NCI-H526 treated with DMSO at 0.1 percent for 48 hours (cell line): ENCODE data around the gene SHMT1.
A peak's percentile ranks its signal among the peaks of the same experiment; 100 is the strongest.
"Not testable (repeated sequence)": the region's sequence is repeated elsewhere in the genome, so short reads cannot be mapped to it uniquely, and the experiment has no call there.

Source experiments
- DNase-seq: peaks from one replicate; lab custom pipeline; 2025; lab: John Stamatoyannopoulos, UW

SHMT1 gene

DNA sequence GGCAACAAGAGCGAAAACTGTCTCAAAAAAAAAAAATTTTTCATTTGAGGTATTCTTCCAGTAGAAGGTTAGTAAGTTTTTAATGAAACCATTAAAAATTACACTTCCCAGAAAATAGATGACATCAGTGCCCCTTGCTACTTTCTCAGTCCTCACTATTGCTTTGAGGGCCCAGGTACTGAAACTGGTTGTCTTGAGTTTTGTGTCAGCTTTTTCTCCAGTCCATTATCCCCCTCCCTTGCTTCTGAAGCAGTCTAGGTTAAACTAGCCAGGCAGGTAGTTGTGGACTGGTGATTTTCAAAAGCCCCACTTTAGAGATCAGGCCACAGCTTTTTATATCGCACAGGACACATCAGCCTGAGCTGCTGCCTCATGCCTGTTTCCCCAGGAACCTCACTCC is 37.3 kb downstream of the SHMT1 start:
- DNase-seq, result no peak

DNA sequence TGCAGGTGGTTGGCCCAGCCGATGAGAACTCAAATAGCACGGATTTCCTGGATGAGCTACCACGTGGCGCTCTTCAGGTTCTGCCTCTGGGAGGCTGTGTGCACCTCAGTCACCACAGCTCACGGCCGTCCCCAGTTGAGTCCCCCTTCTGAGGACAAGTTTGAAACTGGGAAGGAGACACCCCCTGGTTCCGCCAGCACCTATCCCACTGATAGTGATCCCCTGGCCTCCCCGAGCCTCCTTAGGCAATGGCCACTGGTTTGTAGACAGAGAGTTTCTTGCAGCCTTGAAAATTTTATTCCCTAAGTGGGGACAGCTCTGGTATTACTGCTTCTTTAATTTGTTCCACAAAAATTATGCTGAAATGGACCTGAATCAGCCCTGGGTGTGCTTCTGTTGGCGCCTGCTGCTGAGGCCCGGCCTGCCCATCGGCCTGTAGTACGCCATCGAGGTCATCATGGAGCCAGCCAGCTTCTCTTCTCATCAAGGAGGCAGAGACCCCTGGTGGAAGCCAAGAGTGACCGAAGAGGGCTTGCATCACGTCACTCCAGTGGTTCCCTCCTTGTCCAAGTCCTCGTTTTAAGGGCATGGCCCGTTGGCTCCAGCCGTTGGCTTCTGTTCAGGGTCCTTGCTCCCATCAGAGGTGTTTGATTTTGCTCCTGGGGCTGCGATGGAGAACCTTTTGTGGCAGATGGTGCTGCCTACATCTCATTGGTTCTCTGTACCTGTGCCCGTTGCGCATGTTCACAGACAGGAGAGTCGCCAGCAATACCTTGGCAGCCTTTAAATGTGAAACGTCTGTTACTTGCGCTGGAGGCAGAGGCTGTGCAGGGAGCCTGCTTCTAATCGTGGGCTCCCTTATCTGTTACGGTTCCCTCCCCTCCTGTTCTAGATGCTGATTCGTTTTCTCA is 39.0 kb downstream of the SHMT1 start:
- no peak for DNase-seq

DNA sequence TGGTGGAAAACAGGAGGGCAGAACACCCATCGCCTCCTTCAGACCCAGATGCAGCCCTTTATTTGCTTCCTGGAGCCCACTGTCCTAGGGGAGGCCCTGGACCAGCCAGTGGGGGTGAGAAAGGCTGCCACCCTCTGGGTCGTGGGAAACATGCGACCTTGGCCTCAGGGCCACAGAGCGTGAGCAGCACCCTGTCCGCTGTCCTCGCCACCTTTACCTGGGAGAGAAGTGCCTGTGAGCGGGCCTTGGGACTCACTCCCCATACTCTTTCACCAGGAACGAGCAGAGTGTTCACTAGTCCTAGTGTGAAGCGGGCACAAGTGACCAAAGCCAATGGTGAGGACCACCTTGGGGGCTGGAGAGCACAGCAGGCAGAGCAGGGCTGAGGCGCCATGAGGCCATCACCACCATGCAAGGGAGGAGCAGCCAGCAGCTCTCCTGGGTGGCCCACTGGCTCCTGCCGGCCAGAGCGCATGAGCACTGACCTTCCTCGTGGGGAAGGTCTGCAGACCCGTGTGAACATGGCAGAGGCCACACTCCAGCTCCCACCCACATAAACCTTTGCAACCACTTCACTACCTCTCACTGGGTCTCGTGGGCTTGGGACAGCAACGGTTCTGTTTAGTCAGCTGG is 39.7 kb downstream of the SHMT1 start:
- no peak for DNase-seq

DNA sequence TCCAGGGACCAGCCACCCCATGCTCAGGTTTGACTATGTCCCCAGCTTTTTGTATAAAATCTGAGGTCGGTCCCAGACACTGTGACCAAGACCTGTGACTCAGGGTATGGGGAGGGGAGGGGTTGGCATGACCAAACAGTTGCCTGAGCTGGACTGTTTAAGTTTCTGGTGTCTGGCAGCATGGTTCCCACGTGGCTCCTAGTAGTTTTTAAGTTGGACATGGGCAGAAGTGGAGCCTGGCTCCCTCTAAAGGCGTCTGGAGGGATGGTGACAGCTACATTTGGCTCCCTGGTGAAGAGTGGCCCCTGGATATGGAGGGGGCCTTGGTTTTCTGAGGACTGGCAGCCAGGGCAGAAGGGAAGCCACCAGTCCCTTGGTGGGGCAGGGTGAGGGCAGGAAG is 40.3 kb downstream of the SHMT1 start:
- DNase-seq, result no peak

DNA sequence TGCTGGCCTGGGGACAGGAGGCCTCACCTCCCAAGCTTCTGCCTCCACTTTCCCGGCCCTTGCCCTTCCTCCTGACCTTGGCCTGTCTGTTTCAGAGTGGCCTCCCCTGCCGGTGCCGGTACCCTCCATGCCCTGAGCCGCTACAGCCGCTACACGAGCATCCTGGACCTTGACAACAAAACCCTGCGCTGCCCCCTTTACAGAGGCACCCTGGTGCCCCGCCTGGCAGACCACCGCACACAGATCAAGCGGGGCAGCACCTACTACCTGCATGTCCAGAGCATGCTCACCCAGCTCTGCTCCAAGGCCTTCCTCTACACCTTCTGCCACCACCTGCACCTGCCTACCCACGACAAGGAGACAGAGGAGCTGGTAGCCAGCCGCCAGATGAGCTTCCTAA is 40.8 kb downstream of the SHMT1 start:
- DNase-seq, result no peak

DNA sequence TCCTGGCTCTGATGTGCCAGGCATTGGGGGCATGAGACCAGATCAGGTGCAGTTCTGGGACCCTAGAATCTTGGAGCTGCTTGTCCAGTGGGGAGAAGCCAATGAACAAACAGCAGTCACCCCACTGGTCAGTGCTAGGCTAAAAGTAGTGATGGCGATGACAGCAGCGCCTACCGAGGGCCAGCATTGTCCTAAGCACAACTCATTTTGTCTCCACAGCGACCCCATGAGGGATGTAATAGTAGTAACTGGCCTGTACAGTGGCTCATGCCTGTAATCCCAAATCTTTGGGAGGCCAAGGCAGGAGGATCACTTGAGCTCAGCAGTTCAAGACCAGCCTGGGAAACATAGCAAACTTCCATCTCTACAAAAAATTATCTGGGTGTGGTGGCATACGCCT is 42.0 kb downstream of the SHMT1 start:
- no peak for DNase-seq

DNA sequence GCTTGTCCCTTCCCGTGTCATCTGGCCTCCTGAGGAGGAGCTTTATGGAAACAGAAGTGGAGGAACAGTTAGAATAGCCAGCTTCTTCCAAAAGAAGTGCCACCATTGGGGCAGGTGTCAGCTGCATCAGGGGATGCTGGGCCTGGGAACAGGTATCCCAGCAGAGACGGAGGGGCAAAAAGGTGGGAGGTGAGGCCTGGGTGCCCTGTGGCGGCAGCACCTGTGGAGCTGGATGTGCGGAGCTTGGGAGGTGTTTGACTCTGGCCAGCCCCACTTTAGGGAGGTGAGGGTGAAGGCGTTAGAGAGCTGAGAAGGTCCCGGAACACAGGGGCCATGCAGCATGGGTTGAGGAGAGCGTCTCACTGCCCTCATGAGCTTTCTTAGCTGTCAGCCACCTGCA is 43.0 kb downstream of the SHMT1 start:
- DNase-seq, result no peak

DNA sequence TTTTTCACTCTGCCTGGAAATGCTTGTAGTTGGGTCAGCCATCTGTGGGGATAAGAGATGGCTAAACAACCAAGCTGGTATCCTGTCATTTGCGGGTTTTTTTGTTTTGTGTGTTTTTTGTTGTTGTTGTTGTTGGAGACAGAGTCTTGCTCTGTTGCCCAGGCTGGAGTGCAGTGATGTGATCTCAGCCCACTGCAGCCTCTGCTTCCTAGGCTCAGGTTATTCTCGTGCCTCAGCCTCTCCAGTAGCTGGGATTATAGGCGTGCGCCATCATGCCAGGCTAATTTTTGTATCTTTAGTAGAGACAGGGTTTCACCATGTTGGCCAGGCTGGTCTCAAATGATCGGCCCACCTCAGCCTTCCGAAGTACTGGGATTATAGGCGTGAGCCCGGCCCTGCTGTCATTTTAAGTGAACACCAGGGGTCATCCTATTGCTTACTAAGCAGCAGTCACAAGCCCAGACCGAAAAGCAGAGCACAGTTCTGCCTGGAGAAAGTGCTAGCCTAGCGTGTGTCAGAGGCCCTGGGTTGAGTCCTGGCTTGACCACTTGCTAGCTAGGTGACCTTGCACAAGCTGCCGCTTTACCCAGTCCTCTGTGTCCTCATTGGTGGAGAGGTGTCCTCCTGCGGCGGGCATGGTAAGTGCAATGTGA is 43.6 kb downstream of the SHMT1 start:
- peak; percentile 2 for DNase-seq

DNA sequence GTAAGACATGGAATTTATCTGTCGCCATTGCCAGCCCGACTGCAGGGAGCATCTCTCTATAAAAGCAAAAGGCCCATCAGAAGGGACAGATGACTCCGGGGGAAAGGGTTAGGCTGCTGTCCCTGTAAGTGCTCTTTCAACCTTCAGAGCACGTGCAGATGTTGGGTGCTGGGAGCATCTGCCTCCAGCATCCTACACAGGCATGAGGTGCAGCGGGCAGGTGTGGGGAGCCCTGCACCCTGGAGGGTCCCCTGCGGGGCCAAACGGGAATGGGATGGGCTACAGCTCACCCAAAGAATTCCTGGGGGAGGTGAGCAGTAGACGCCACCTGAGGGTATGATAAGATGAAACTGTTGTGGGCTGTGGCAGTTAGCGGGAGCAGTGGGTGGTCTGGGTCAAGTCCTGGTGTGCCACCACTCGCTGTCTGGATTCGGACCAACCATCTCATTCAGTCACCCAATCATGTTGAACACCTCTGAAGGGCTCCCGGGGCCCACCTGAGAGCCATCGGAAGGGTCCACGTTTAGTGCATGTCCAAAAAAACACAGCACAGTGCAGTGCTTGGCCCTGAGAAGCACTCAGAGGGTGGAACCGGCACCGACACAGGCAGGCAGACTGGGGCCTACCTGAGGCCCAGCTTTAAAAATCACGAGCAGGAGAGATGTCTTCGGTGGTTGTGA is 44.4 kb downstream of the SHMT1 start:
- DNase-seq, result no peak

DNA sequence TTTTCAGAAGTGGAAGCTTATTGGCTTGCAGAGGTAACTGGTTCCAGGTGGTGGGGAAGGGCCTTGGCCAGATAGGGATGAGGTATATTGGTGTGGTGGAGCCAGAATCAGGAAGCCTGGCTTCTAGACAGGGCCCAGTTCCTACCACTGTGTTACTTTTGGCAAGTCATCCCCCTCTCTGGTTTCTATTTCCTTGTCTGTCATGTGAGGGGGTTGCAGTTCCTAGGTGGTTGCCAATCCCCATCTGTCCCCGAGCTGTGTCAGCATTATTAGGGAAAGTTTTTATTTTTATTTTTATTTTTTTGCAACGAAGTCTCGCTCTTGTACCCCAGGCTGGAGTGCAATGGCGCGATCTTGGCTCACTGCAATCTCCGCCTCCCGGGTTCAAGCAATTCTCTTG is 45.2 kb downstream of the SHMT1 start:
- DNase-seq, result no peak

DNA sequence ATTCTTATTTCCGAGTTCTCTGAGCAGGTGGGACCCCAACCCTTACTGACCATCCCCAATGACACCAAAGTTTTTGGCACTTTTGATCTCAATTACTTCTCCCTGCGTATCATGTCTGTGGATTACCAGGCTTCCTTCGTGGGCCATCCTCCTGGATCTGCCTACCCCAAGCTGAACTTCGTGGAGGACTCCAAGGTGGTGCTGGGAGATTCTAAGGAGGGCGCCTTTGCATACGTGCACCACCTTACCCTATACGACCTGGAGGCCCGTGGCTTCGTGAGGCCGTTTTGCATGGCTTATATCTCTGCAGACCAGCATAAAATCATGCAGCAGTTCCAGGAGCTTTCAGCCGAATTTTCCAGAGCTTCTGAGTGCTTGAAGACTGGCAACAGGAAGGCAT is 47.4 kb downstream of the SHMT1 start:
- no peak for DNase-seq

DNA sequence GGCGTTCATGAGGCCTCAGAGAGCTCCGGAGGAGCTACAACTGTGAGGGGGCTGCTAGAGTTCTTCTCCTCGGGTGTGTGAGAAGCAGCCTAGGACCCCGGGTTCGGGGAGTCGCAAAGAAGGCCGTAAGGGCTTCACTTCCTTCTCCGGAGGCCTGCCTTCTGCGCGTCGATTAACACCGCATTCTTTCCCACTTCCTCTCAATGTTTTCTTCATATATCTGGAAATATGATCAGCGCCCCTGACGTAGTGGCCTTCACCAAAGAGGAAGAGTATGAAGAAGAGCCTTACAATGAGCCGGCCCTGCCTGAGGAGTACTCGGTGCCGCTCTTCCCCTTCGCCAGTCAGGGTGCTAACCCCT is 47.8 kb downstream of the SHMT1 start:
- no peak for DNase-seq

DNA sequence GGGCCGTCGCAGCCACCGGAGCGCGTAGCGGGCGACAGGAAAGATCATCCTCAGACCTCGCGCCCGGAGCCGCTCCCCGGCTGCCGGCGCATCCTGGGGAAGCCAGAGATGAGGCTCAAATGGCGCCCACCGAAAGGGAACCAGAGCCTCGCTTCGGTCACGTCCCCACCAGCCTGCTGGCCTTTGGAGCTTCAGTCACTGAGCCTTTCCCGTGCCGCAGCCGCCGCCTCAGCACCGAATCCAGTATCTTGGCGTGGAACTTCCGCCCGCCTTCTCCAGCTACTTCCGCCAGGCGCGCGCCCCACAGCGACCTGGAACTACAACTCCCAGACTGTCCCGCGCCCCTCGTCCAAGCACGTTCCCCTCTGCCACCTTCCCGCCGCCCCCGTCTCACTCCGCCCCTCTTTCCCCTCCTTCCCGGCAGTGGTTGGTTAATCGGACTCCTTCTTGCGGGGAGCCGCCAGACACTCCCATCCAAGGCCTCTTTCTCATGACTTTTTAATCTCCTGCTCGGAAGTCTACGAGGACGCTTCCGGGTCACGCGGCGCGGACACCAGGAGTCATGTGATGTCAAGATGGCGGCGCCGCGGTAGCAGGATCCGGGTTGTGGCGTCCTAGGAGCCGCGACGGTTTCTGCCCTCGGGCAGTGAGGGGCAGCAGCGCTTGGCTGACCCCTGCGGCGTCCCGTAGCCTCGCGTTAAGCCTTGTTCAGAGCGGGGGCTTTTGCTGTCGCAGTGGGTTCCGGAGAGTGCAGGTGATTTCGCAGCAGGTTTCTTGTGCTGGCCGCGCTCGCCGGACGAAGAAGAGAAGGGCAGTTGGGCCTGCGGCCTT is 48.4 kb downstream of the SHMT1 start, which contains the start of the genes SMCR8 and TOP3A:
TSS of gene SMCR8 (plus strand) at position 563 of the 831 bp plus-strand sequence. CDS start 497 bp downstream, outside the sequence.
TSS of gene TOP3A (minus strand) at position 264 of the 831 bp plus-strand sequence. CDS start at position 48, 216 bp downstream.
- peak; percentile 78 for DNase-seq

DNA sequence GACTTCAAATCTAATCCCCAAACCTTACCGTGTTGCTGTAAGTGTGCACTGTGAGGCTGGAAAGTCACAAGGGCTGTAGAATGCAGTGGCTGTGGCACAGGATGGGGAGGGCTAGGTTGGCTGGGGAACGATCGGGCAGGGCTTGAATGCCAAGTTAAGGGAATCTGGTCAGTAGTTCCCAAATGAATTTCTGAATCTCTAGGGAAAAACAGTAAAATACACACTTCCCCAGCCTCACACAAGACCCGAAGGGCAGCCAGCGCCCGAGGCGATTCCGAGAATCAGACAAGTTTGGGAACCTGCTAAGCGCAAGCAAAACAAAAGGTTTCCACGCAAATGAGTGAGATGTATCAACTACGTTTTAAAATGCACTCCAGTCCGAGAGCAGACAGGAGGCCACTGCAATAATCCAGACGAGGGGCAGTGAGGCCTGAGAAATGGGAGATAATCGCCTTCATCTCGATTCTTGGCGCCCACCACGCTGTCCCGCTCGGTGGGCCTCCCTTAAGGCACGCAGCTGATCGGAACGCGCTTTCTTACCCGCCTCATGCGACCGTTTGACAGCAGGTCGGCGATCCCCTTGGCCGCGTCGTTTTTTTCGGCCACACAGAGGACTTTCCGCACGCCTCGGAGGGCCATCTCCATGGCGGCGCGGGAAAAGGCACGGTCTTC is 49.2 kb downstream of the SHMT1 start:
- no peak for DNase-seq

DNA sequence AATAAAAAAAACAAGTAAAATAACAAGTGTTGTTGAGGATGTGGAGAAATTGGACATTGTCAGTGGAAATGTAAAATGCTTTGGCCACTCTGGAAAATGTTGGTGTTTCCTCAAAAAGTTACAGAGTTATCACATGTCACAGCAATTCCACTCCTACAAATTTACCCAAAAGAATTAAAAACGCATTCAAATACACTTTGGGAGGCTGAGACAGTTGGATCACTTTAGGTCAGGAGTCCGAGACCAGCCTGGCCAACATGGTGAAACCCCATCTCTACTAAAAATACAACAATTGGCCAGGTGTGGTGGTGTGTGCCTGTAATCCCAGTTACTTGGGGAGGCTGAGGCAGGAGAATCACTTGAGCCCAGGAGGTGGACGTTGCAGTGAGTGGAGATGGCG is 54.1 kb downstream of the SHMT1 start:
- DNase-seq, result no peak

DNA sequence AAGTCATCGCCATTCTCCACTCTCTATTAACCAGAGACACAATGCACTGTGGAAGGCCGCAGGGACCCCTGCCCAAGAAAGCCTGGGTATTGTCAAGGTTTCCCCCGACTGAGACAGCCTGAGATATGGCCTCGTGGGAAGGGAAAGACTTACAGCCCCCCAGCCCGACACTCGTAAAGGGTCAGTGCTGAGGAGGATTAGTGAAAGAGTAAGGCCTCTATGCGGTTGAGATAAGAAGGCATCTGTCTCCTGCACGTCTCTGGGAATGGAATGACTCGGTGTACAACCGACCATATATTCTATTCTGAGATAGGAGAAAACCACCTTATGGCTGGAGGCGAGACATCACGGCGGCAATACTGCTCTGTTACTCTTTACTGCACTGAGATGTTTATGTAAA is 60.1 kb downstream of the SHMT1 start:
- DNase-seq, result not testable (repeated sequence)

DNA sequence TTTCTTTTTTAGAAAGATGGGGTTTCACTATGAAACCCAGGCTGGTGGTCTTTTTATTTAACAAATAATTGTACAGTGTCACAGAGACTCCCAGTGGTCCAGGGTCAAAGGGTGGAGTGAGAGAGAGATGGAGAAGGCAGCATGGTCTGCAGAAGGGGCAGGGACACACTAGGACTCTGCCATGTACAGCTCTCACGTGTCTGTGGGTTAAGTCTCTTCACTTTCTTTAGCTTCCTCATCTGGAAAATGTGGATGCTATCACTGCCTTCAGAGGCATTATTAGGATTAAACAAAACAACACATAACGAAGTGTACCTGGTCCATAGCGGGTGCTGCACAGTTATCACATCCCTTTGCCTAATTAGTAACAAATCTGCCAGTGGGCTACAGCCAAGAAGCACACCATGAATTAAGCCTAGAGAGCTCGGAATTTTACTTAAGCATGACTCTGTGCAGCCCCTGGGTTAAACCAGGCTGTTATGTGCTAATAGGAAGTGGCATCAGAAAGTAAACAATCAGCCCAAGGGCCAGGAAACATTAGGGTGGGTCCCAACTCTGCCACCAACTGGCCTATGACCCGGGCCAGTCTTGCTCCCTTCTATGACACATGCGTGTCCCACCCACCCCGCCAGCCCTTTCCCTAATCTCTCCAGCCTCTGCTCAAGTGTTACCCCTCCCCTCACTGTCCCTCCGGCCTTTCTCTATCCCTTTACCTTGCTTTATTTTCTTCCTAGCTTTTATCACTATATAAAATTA is 62.4 kb downstream of the SHMT1 start:
- no peak for DNase-seq

DNA sequence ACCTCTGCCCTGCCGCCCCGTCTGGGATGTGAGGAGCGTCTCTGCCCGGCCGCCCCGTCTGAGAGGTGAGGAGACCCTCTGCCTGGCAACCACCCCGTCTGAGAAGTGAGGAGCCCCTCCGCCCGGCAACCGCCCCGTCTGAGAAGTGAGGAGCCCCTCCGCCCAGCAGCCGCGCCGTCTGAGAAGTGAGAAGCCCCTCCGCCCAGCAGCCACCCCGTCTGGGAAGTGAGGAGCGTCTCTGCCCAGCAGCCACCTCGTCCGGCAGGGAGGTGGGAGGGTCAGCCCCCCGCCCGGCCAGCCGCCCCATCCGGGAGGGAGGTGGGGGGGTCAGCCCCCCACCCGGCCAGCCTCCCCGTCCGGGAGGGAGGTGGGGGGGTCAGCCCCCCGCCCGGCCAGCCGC is 65.3 kb downstream of the SHMT1 start:
- not testable (repeated sequence) for DNase-seq

DNA sequence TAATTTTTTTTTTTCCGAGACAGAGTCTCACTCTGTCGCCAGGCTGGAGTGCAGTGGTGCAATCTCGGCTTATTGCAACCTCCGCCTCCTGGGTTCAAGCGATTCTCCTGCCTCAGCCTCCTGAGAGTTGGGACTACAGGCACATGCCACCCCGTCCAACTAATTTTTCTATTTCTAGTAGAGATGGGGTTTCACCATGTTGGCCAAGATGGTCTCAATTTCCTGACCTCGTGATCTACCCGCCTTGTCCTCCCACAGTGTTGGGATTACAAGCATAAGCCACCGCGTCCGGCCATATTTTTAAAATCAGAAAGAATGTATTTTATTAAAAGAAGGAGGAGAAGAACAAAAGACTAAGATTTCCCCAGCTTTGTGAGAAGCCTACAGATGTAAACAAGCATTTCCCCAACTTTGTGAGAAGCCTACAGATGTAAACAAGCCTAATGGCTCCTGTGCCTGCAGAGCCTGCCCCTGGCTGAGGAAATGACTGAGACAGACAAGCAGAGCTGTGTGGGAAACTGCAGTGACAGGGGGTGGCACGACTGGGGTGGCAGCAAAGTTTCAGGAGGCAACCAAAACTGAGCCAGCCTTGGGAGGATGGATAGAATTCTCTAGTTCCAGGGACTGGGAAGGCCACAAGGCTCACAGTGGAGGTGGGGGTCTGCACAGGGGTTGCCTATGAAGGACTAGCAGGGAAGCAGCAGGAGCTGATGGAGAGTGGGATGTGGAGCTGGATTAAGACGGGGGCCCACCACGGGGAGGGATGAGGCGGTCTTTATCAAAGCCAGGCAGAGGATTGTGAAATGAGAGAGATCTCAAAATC is 71.4 kb downstream of the SHMT1 start:
- DNase-seq, result no peak
